CD4-positive, alpha-beta T cell treated with Interleukin-17A for 4 hours (primary cell): Measurements from ENCODE around the gene COQ8A.
"Not testable (repeated sequence)": the region's sequence is repeated elsewhere in the genome, so short reads cannot be mapped to it uniquely, and the experiment has no call there.

Source experiments
- DNase-seq: peaks from one replicate; pipeline ENCODE4 v3.0.0-alpha.2; 2020; ENCODE audit warnings: mixed read lengths

COQ8A gene

GRCh38 chr1:226929260-226930111, 10.6 kb upstream of the COQ8A start:
- DNase-seq, result not testable (repeated sequence)

DNA sequence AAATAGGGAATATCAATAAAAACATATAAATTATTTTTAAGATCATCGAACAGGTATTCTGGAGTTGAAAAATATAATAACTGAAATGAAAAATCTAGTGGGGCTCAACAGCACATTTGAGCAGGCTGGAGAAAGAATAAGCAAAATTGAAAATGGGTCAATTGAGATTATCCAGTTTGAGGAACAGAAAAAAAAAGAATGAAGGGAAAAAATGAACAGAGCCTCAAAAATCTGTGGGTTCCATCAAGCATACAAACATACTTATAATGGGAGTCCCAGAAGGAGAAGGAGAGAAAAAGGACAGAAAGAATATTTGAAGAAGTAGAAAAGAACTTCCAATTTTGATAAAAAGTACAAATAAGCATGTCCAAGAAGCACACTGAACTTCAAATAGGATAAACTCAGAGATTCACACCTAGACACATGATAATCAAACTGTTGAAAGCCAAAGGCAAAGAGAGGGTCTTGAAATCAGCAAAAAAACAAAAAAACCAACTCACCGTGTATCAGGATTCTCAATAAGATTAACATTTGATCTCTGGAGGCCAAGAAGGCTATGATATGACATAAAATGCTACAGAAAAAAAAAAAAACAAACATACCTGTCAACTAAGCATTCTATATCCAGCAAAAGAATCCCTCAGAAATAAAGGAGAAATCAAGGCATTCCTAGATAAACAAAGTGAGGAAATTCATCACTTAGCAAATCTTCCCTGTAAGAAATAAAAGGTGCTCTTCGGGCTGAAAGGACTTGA, 5.4 kb upstream of the COQ8A start:
- DNase-seq, result no peak

- no peak for DNase-seq
These were observed 2.0 kb upstream of the COQ8A start for GRCh38 chr1:226937940-226938725.

- DNase-seq, result no peak
These were observed 1.1 kb upstream of the COQ8A start for GRCh38 chr1:226938903-226939437.

DNA sequence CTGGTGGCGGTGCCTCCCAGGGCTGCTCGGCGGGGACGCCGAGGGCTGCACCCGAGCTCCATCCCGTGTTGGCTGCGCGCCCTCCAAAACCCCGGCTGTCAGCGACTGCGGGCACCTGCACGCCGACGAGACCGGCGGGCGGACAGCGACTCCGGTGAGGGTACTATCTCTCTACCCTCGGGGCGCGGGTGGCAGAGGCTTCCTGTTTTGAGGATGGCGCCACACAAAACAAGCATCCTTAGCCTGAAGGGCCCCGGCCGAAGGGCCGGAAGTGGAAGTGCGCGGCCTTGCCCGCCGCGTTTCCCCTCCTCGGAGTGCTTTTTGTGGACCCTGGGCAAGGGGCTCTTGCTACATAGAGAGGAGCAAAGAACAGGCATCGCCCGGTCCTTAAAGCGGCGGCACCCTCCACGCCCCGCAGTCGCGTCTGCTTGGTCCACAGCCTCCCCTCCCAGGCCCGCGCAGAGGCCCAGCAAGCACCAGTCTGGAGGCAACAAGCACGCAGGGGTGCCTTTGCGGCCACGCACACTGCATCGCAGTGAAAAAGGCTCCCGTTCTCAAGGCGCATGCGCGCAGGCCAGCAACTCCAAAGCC, 561 bp upstream of the COQ8A start:
- DNase-seq, result peak; percentile 73

GRCh38 chr1:226940806-226941067, 643 bp downstream of the COQ8A start:
- DNase-seq, result no peak

DNA sequence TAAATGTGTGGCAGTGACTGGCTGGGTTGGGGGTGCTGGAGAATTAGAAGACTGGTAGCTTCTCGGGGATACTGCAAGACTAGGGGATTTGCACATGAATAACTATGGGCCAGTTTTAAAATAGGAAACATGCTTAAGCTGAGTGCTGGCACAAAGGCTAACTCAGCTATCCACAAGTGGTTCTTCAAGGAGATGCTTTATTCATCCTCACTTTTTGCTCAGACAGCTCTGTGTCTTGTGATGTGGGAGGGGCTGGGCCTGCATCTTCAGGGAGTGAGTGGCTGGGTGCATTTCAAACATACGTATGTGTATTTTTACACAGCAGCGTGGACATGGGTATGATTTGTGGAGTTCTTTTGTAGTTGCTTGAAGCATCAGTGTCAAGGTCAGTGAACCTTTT, 2.3 kb downstream of the COQ8A start:
- no peak for DNase-seq

GRCh38 chr1:226943156-226943555, 3.1 kb downstream of the COQ8A start:
- DNase-seq, result no peak

DNA sequence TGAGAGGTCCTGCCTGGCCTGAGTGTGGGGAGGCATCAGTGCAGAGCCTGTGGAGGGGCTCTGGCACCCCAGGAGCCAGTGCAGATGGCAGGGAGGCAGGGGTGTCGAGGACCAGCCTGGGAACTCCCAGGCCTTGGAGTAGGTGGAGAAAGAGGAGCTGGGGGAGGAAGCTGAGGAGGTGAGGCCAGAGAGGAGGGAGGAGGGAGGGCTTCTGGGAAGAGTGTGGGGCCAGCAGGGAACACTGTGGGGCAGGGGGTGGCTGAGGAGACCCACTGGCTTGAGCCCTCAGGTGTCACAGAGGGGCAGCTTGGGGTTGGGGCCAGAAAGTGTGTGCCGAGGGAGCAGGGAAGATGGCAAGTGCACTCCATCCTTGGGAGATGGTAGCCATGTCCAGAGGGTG, 3.8 kb downstream of the COQ8A start:
- no peak for DNase-seq

GRCh38 chr1:226945106-226945857, 5.2 kb downstream of the COQ8A start:
- no peak for DNase-seq

DNA sequence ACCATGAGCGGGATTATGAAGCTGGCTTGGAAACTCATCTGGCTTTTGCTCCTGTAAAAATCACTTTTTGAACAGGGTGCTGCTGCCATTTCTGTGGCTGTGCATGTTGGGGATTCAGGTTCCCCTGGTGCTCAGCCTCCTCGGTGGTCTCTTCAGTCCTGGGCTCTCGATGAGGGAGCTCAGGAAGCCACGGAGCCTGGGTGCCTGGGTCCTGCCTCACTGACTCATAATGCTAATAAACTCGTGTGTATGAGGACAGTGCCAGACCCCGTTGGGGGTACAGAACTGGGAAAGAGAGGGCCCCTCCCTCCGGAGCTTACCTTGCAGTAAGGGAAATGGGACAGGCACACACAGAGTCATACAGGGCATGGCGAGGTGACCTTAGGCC, 5.8 kb downstream of the COQ8A start:
- no peak for DNase-seq

- no peak for DNase-seq
These were observed 6.2 kb downstream of the COQ8A start for GRCh38 chr1:226946285-226946684.

GRCh38 chr1:226946841-226947240, 6.7 kb downstream of the COQ8A start:
- DNase-seq, result no peak

DNA sequence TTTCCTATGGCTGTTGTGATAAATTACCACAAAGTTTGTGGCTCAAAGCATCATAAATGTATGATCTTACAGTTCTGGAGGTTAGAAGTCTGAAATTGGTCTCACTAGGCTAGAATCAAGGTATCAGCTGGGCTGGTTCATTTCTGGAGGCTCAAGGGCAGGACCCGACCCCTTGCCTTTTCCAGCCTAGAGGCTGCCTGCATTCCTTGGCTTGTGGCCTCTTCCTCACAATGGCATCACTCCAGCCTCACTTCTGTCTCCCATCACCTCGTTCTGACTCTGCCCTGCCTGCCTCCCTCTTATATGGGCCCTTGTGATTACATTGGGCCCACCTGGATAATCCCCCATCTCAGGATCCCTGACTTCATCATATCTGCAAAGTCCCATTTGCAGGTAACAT, 8.0 kb downstream of the COQ8A start:
- no peak for DNase-seq

DNA sequence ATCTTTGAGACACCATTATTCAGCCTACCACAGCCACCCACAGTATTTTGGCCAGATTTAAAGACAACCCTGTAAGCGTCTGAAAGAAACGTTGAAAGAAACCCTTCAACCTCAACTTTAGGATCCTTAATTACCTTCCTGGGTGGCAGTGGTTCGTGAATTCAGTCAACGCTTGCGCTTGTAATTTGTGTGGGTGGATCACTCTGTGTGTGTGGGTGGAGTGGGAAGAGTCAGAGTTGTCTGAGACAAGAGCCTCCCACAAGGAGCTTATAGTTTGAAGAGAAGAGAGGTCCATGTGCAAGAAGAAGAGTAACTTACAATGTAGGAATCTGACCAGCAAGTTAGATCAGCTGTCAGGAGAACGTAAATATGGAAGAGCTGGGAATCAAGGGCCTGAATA, 8.4 kb downstream of the COQ8A start:
- no peak for DNase-seq

GRCh38 chr1:226948996-226949395, 8.9 kb downstream of the COQ8A start:
- no peak for DNase-seq

- DNase-seq, result no peak
These were observed 9.3 kb downstream of the COQ8A start for GRCh38 chr1:226949401-226949800.

DNA sequence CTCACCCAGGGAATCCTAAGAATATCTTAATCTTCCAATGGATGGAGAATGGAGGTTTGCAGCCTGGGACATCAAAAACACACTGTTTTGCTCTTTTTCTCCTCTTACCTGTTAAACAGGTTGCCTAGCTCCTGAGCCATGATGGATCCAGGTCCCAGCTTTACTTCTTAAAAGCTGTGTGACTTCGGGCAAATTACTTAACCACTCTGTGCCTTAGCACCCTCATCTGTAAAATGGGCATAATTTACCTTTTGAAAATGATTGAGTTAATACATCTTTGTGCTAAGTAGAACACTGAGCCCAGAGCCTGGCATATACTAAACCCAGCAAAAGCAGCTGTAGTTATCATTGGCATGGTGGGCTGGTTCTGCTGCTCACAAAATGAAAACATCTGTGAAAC, 10.2 kb downstream of the COQ8A start:
- DNase-seq, result no peak

DNA sequence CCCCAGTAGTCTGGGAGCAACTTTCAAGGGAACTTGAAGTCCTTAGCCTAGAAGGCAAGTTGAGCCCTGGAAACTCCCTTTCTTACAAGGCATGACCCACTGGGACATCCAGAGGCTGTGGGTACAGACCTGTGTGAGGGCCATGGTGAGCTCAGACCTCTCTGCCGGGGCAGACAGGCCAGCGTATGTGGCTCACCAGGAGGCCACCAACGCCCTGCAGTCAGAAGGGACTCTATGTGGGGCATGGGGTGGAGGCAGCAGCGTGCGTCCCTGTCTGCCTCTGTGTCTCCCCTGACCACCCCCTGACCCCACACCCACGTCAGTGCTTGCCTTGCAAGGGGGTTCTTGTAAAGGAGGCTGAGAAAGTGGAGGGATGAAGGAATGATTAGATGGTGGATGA, 10.8 kb downstream of the COQ8A start:
- no peak for DNase-seq

DNA sequence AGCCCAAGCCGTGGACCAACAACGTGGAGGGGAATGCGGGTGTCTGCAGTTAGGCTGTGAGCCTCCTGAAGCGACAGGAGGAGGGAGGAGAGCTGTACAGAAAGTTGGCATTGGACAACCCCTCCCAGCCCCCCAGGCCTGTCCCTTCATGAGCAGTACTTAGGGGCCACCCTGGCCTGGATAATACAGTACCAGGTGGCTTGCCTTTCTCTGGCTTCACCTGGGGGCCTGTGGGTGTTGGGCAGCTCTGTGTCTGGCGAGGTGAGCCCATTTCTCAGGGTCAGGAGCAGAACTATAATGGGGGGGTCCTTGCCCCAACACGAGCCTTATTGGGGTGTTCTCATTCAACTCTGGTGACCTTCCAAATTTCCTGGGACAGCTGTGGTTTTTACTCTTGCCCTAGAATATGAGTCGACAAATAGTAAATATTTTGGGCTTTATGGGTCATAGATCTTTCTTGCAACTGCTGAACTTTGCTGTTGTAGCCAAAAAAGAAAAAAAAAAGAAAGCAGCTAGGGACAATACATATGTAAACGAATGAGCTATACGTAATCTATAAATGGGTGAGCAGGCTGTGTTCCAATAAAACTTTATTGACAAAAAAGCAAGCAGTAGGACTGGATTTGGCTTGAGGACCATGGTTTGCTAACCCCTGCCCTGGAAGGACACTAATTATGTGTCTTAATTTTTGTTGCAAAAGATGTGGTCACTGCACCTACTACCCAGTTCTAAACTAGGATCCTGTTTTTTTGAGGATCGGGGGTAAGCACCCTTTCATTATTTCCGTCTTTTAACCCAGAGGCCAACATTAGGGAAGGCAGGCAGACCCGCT, 11.4 kb downstream of the COQ8A start:
- DNase-seq, result no peak

GRCh38 chr1:226952118-226952441, 12.0 kb downstream of the COQ8A start:
- no peak for DNase-seq
